Uterus (tissue), 2 donors: ENCODE results near the gene MRC2.

ENCODE experiments used
- CTCF ChIP-seq, 4 experiments: fragments of 200-600 bp in 2 of 4; fragments of 450-650 bp in 2 of 4; sonication (generic) in 2 of 4; IDR thresholded peaks; one replicate each; pipeline ENCODE4 v1.5.1; 2016 to 2019; ENCODE audit warnings: antibody characterized with exemption in 4 of 4, mild to moderate bottlenecking in 2 of 4, moderate library complexity in 1 of 4
- POLR2A ChIP-seq, 2 donors: fragments of 450-650 bp; IDR thresholded peaks; one replicate each; pipeline ENCODE4 v1.6.1; 2016; ENCODE audit warnings: antibody characterized with exemption in 2 of 2, mild to moderate bottlenecking in 1 of 2, moderate library complexity in 1 of 2

- TF ChIP-seq POLR2A (IDR thresholded peaks at IDR 0.05) (no peak), CTCF (IDR thresholded peaks at IDR 0.05) (no peak)
These were observed 27.4 kb upstream of the MRC2 start for GRCh38 chr17:62599964-62600657.
